NT2/D1 (cell line): ENCODE results near the gene SLC30A3.

Experiments used
- SUZ12 ChIP-seq: IDR thresholded peaks from 2 replicates; pipeline ENCODE4 v1.6.1; 2011; ENCODE audit not compliant: insufficient read length, insufficient read depth; ENCODE audit errors: extremely low read depth
- YY1 ChIP-seq: IDR thresholded peaks from 2 replicates; pipeline ENCODE4 v1.6.1; 2011; ENCODE audit not compliant: insufficient read length, insufficient read depth
- ZNF274 ChIP-seq: IDR thresholded peaks from 2 replicates; pipeline ENCODE4 v1.6.1; 2011; ENCODE audit warnings: mild to moderate bottlenecking, low read depth, low read length

DNA sequence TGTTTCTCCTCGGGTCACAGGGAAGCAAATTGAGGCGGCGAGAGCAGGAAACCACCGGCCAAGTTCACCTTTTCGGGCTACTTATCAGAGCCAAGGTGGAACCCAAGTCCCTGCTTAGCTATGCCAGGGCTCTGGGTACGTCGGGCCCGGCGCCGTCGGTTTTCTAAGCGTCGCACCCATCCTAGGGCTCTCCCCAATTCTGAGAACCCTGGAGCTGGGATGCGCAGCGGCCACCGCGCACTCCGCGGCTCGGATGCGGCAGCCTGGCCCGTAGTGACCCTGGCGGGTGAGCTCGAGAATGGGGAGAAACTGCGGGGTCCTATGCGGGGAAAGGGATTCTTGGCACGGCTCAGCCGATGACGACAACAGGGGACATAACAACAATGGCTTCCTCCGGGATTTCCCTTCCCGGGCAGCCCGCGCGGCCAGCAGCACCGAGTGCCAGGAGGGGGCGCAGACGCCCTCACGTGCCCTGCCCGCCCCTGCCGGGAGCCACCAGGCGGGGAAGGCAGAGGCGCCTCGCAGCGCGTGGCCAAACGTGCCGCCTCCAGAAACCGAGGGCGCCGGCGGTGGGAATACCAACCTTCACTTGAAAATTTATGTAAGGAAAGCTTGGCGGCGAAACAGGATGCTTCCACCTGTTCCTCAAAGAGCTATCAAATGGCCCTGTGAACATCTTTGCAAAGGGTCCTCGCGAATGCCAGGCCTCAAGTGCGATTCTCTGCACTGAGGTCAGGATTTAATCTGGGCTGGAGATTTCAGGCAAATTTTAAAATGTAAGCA lies 2.1 kb upstream of the SLC30A3 start:
- TF ChIP-seq ZNF274 (no peak), YY1 (no peak), SUZ12 (no peak)
